Esophagus squamous epithelium (tissue), 4 donors: ENCODE measurements around the gene BCL2L15.

ENCODE experiments used
- CTCF ChIP-seq, 6 experiments: fragments of 450-650 bp in 4 of 6; fragments of 200-600 bp in 2 of 6; sonication (generic) in 2 of 6; IDR thresholded peaks; one replicate each; pipeline ENCODE4 v1.5.1; 2016 to 2019; ENCODE audit warnings: antibody characterized with exemption in 6 of 6, mild to moderate bottlenecking in 4 of 6, moderate library complexity in 4 of 6
- POLR2A ChIP-seq, 4 donors: fragments of 450-650 bp; IDR thresholded peaks; one replicate each; pipeline ENCODE4 v1.6.1; 2017; ENCODE audit warnings: antibody characterized with exemption in 4 of 4, mild to moderate bottlenecking in 4 of 4, moderate library complexity in 3 of 4

- no peak for TF ChIP-seq CTCF (IDR thresholded peaks at IDR 0.05)
- no peak for TF ChIP-seq POLR2A (IDR thresholded peaks at IDR 0.05)
These were observed 29.0 kb downstream of the BCL2L15 start for GRCh38 chr1:113858418-113858817.
